SK-N-MC (cell line): ENCODE measurements around the gene HMGXB3.

Experiments
- EZH2 ChIP-seq: fragments of 200-600 bp; sonication (generic); IDR thresholded peaks from one replicate; pipeline ENCODE4 v1.6.1; 2017; ENCODE audit warnings: antibody characterized with exemption
- FOXP2 ChIP-seq: optimal IDR thresholded peaks from 2 replicates; pipeline ENCODE3; 2011; ENCODE audit warnings: mild to moderate bottlenecking, moderate library complexity; ENCODE audit not compliant: insufficient read depth; ENCODE audit errors: extremely low read length, control extremely low read depth
- POLR2AphosphoS5 ChIP-seq: IDR thresholded peaks from 2 replicates; pipeline ENCODE4 v1.6.1; 2012; ENCODE audit warnings: mild to moderate bottlenecking, low read depth, low read length, borderline replicate concordance

GRCh38 chr5:150066436-150066835 is 65.9 kb downstream of the HMGXB3 start:
- TF ChIP-seq EZH2, result no peak
- TF ChIP-seq POLR2AphosphoS5, result no peak
- no peak for TF ChIP-seq FOXP2
